Ishikawa (cell line): Measurements from ENCODE around the gene TCEA3.

Experiments
- FOXM1 ChIP-seq: IDR thresholded peaks from 2 replicates; pipeline ENCODE4 v1.6.1; 2012; ENCODE audit warnings: low read depth, borderline replicate concordance
- MAX ChIP-seq: IDR thresholded peaks from 2 replicates; pipeline ENCODE4 v1.6.1; 2012
- REST ChIP-seq: IDR thresholded peaks from 2 replicates; pipeline ENCODE4 v1.6.1; 2012; ENCODE audit warnings: low read depth, mild to moderate bottlenecking
- TAF1 ChIP-seq: IDR thresholded peaks from 2 replicates; pipeline ENCODE4 v1.6.1; 2012; ENCODE audit warnings: low read depth, mild to moderate bottlenecking

- no peak for TF ChIP-seq FOXM1
- TF ChIP-seq TAF1 = no peak
- no peak for TF ChIP-seq MAX
- TF ChIP-seq REST = no peak
Measured at GRCh38 chr1:23448846-23449245, 24.3 kb upstream of the TCEA3 start.
